SK-N-SH (cell line): ENCODE measurements around the gene A4GALT.

Experiments
- CTCF ChIP-seq: fragments of 200-600 bp; sonication (generic); IDR thresholded peaks from 2 replicates; pipeline ENCODE4 v1.6.1; 2017; ENCODE audit warnings: antibody characterized with exemption, mild to moderate bottlenecking, moderate library complexity
- GATA2 ChIP-seq: sonication (generic); formaldehyde crosslinking; IDR thresholded peaks from 2 replicates; pipeline ENCODE4 v1.5.0; 2020; ENCODE audit warnings: mild to moderate bottlenecking, missing genetic modification reagents
- JUND ChIP-seq: IDR thresholded peaks from 2 replicates; pipeline ENCODE4 v1.4.0; 2012
- POLR2AphosphoS5 ChIP-seq: IDR thresholded peaks from 2 replicates; pipeline ENCODE4 v1.6.1; 2012; ENCODE audit warnings: low read depth, low read length
- TAF1 ChIP-seq: IDR thresholded peaks from 2 replicates; pipeline ENCODE4 v1.6.1; 2012; ENCODE audit warnings: low read depth, mild to moderate bottlenecking, low read length, moderate library complexity, borderline replicate concordance
- TCF12 ChIP-seq: IDR thresholded peaks from 2 replicates; pipeline ENCODE4 v1.4.0; 2012

- TF ChIP-seq POLR2AphosphoS5, result no peak
- no peak for TF ChIP-seq CTCF
- TF ChIP-seq TAF1, result no peak
- TF ChIP-seq GATA2 (CRISPR knock-in tag), result no peak
- TF ChIP-seq TCF12, result no peak
- TF ChIP-seq JUND, result no peak
These were observed 3.4 kb upstream of the A4GALT start for GRCh38 chr22:42724062-42724461.
